K562 (cell line): ENCODE results near the gene AP4S1. TPM values are rescaled to one million over a fixed set of nuclear protein-coding genes. Genes with fewer than 3 reads are reported as not detected.

Source experiments
- ATAC-seq: fragments of 200-7000 bp; cut with Tn5 transposase; 3 replicates; pipeline ENCODE4 v1.9.1; 2020; ENCODE audit warnings: moderate library complexity
- BruUV-seq: library from RNA; stranded (reverse); fragments of 400-500 nt; replicated peaks from 2 replicates; lab custom pipeline; 2021; lab: Mats Ljungman, UMichigan
- CTCF ChIA-PET: fragments of 300-600 bp; formaldehyde crosslinking; extraction: SDS; loops from one replicate; lab custom pipeline; 2021; ENCODE audit warnings: low intra/inter-chr PET ratio; lab: Yijun Ruan, JAX
- POLR2A ChIA-PET: fragments of 300-600, 350-650 bp; sonication (Branson Sonifier 250); formaldehyde crosslinking; extraction: SDS; loops from one replicate; lab custom pipeline; 2021; ENCODE audit warnings: antibody characterized with exemption, inconsistent platforms; lab: Yijun Ruan, JAX
- DNase-seq, 4 experiments: peaks; one replicate each; pipeline versions ENCODE4 v3.0.0 to v3.0.0-alpha.2; 2011 to 2018; ENCODE audit warnings: low spot score in 3 of 4, mixed read lengths in 3 of 4; ENCODE audit errors: extremely low read depth in 1 of 4
- FAIRE-seq: peaks from 2 replicates; lab custom pipeline; 2011; peaks lifted over from hg19 to GRCh38; lab: Jason Lieb, UNC
- H2AFZ ChIP-seq: 2 replicates; pipeline ENCODE4 v1.6.0; 2011; ENCODE audit warnings: low read depth, low read length, control low read depth, inconsistent platforms
- H3K27ac ChIP-seq: fragments of 200-600 bp; 3 replicates; pipeline ENCODE4 v1.8.0; 2011; ENCODE audit warnings: low read depth, mild to moderate bottlenecking, control low read depth, inconsistent platforms, low read length, moderate library complexity, mixed read lengths; ENCODE audit errors: extremely low read depth
- H3K27me3 ChIP-seq, 2 experiments: fragments of 300-600 bp in 1 of 2; 2 replicates in 1 of 2; 3 replicates in 1 of 2; pipeline versions ENCODE4 v1.6.0 to v1.8.0; 2011; ENCODE audit warnings: inconsistent platforms in 2 of 2, low read length in 2 of 2, mild to moderate bottlenecking in 1 of 2, mixed read lengths in 1 of 2, moderate library complexity in 1 of 2; ENCODE audit not compliant: control insufficient read depth in 2 of 2, insufficient read depth in 2 of 2
- H3K36me3 ChIP-seq: fragments of 300-600 bp; 3 replicates; pipeline ENCODE4 v1.8.0; 2011; ENCODE audit warnings: mild to moderate bottlenecking, low read length, inconsistent platforms; ENCODE audit not compliant: control insufficient read depth, insufficient read depth
- H3K4me1 ChIP-seq, 2 experiments: fragments of 200-600 bp in 1 of 2; replicated peaks in 1 of 2; 2 replicates in 1 of 2; 3 replicates in 1 of 2; pipeline versions ENCODE4 v1.5.1 to v1.8.0; 2011; ENCODE audit warnings: inconsistent platforms in 2 of 2, low read length in 2 of 2, mild to moderate bottlenecking in 1 of 2, mixed read lengths in 1 of 2, moderate library complexity in 1 of 2; ENCODE audit not compliant: control insufficient read depth in 2 of 2, insufficient read depth in 2 of 2
- H3K4me2 ChIP-seq: 2 replicates; pipeline ENCODE4 v1.6.1; 2011; ENCODE audit warnings: low read length, control low read depth, inconsistent platforms, mixed read lengths; ENCODE audit not compliant: insufficient read depth
- H3K4me3 ChIP-seq: fragments of 200-600 bp; sonication (generic), shearing (Covaris generic); 2 replicates; pipeline ENCODE4 v1.5.1; 2016; ENCODE audit warnings: control low read depth, inconsistent platforms
- H3K79me2 ChIP-seq: fragments of 200-600 bp; 3 replicates; pipeline ENCODE4 v1.8.0; 2011; ENCODE audit warnings: low read length, inconsistent platforms; ENCODE audit not compliant: control insufficient read depth, insufficient read depth
- H3K9ac ChIP-seq, 2 experiments: 2 replicates each; pipeline versions ENCODE4 v1.6.0 to v1.6.1; 2011; ENCODE audit warnings: low read depth in 2 of 2, low read length in 2 of 2, control low read depth in 1 of 2, inconsistent platforms in 1 of 2, mild to moderate bottlenecking in 1 of 2, mixed read lengths in 1 of 2; ENCODE audit not compliant: insufficient read depth in 1 of 2
- H3K9me1 ChIP-seq: one replicate; pipeline ENCODE4 v1.6.0; 2011; ENCODE audit warnings: inconsistent platforms, mild to moderate bottlenecking, low read length, moderate library complexity; ENCODE audit not compliant: control insufficient read depth, insufficient read depth
- H3K9me3 ChIP-seq: replicated peaks from 2 replicates; pipeline ENCODE4 v1.5.1; 2011; ENCODE audit warnings: low read depth, low read length, inconsistent platforms; ENCODE audit not compliant: control insufficient read depth, insufficient read depth
- H4K20me1 ChIP-seq: replicated peaks from 2 replicates; pipeline ENCODE4 v1.6.1; 2011; ENCODE audit warnings: low read length, inconsistent platforms, mixed read lengths; ENCODE audit not compliant: control insufficient read depth, insufficient read depth
- HINFP ChIP-seq: fragments of 450-650 bp; conservative IDR thresholded peaks from 2 replicates; pipeline ENCODE4 v1.6.1; 2016; ENCODE audit warnings: missing genetic modification characterization, low read depth, mild to moderate bottlenecking, control low read depth, missing compliant biosample characterization
- HLTF ChIP-seq: fragments of 450-650 bp; IDR thresholded peaks from 2 replicates; pipeline ENCODE4 v1.6.1; 2016
- NFE2 ChIP-seq: IDR thresholded peaks from 2 replicates; pipeline ENCODE4 v1.6.1; 2014; ENCODE audit warnings: antibody characterized with exemption, low read depth
- NFYB ChIP-seq: IDR thresholded peaks from 2 replicates; pipeline ENCODE4 v1.6.1; 2011; ENCODE audit warnings: mild to moderate bottlenecking, moderate library complexity; ENCODE audit not compliant: insufficient read length; ENCODE audit errors: extremely low read depth
- POU5F1 ChIP-seq: fragments of 150-350 bp; IDR thresholded peaks from 2 replicates; pipeline ENCODE4 v1.6.1; 2014; ENCODE audit warnings: borderline replicate concordance, low read length, low read depth, mild to moderate bottlenecking; ENCODE audit not compliant: partially characterized antibody
- PURB ChIP-seq: sonication (generic); formaldehyde crosslinking; IDR thresholded peaks from 2 replicates; pipeline ENCODE4 v1.9.0; 2021; ENCODE audit warnings: low read depth, mild to moderate bottlenecking, missing genetic modification reagents
- SFPQ ChIP-seq: fragments of 200-400 bp; formaldehyde crosslinking; IDR thresholded peaks from 2 replicates; pipeline ENCODE4 v1.6.1; 2017; ENCODE audit warnings: mild to moderate bottlenecking, low read depth, low read length, moderate library complexity
- SMARCB1 ChIP-seq: IDR thresholded peaks from 2 replicates; pipeline ENCODE4 v1.6.1; 2011; ENCODE audit warnings: improper control_type of control experiment, low read depth; ENCODE audit not compliant: insufficient read length
- VEZF1 ChIP-seq: fragments of 200-800 bp; sonication (Bioruptor generic); IDR thresholded peaks from 2 replicates; pipeline ENCODE4 v1.6.1; 2017; ENCODE audit warnings: missing genetic modification characterization, missing compliant biosample characterization
- ZNF184 ChIP-seq: sonication (generic); formaldehyde crosslinking; IDR thresholded peaks from 2 replicates; pipeline ENCODE4 v1.5.0; 2020; ENCODE audit warnings: missing genetic modification reagents
- ZNF253 ChIP-seq: fragments of 250-450 bp; sonication (Bioruptor Pico); conservative IDR thresholded peaks from 2 replicates; pipeline ENCODE4 v1.6.1; 2021; ENCODE audit warnings: mild to moderate bottlenecking
- ZNF282 ChIP-seq: sonication (generic); formaldehyde crosslinking; IDR thresholded peaks from 2 replicates; pipeline ENCODE4 v1.8.1; 2023; ENCODE audit warnings: missing genetic modification reagents
- WGBS: fragments of 100-300 bp; shearing (Covaris generic); methylation state at CpG from one replicate; pipeline ENCODE4 v1.1.6; 2016; ENCODE audit warnings: low coverage, mixed read lengths; ENCODE audit not compliant: insufficient coverage; ENCODE audit errors: missing lambda C conversion rate; 5-methylcytosine and 5-hydroxymethylcytosine counted together
- in situ Hi-C: fragments of 300-500 bp; cut with MboI; formaldehyde crosslinking; loops from 4 replicates; pipeline ENCODE4 v1.15.0; 2018; ENCODE audit warnings: inconsistent platforms, mixed read lengths
- intact Hi-C: fragments of 100-400 bp; cut with micrococcal nuclease; formaldehyde crosslinking; loops from 2 replicates; pipeline ENCODE4 v1.14.2; 2022
- polyA plus RNA-seq, 8 experiments: library from polyadenylated mRNA; depleted of rRNA in 4 of 8; stranded (reverse) in 5 of 8; unstranded in 3 of 8; fragments of >200 nt; fragmentation: Nextera tagmentation in 2 of 8; fragmentation: Illumina TruSeq in 1 of 8; extraction: Ambion mirVana in 2 of 8; extraction: Trizol in 1 of 8; gene quantifications; 2 replicates each; pipeline versions ENCODE4 v1.2.1 to v1.2.3, GENCODE V29; 2011 to 2014; ENCODE audit warnings: inconsistent platforms in 1 of 8, missing spikeins in 1 of 8
- total RNA-seq, 7 experiments: library from RNA; depleted of rRNA in 6 of 7; stranded (reverse); fragments of >200 nt in 6 of 7; fragmentation: Illumina TruSeq in 2 of 7; extraction: Trizol in 2 of 7; gene quantifications; 2 replicates each; pipeline versions ENCODE4 v1.2.1 to v1.2.3, GENCODE V29; 2011 to 2021; ENCODE audit warnings: low replicate concordance in 1 of 7

AP4S1 gene
- total and polyA plus RNA-seq, 9 of the 15 experiments (the other 6 are each of a cell fraction or from before 2014, with no cell fraction given) = 3.7 to 7.8 (median 5.9) TPM

GRCh38 chr14:31137214-31137889 lies 111.9 kb downstream of the AP4S1 start:
- CTCF ChIA-PET = no interaction called here
- no peak overlapping the region for H3K27ac ChIP-seq
- H3K27me3 ChIP-seq = no peaks in the 10 kb centered on the region
- no peak overlapping the region for H3K4me2 ChIP-seq
- H3K9me1 ChIP-seq = no peaks in the 10 kb centered on the region
- no peak for FAIRE-seq
- POLR2A ChIA-PET = no interaction called here
- DNase-seq = no peak
- no peak overlapping the region for H2AFZ ChIP-seq
- intact Hi-C loops (no loop called here), in situ Hi-C loops (no loop called here)
- H3K36me3 ChIP-seq = peaks cover 80% of the 10 kb centered on the region
- no peaks in the 10 kb centered on the region for H3K9me3 ChIP-seq
- H3K4me3 ChIP-seq = no peak overlapping the region
- TF ChIP-seq ZNF184 (CRISPR knock-in tag) (no peak), VEZF1 (no peak), SFPQ (no peak), NFE2 (no peak), HINFP (tag) (no peak), ZNF253 (CRISPR knock-in tag) (no peak), NFYB (no peak), POU5F1 (no peak), ZNF282 (CRISPR knock-in tag) (no peak), HLTF (no peak), SMARCB1 (no peak), PURB (no peak)
- no peaks in the 10 kb centered on the region for H4K20me1 ChIP-seq
- BruUV-seq = no TSS peak
- H3K9ac ChIP-seq = no peak overlapping the region
- ATAC-seq = no peak
- H3K79me2 ChIP-seq = no peaks in the 10 kb centered on the region
- WGBS = 93% methylated on average over 8 of the region's 12 CpGs
- H3K4me1 ChIP-seq = no peaks in the 10 kb centered on the region
